NOMO-1 (cell line): ENCODE measurements around the gene BTBD16.
A peak's percentile ranks its signal among the peaks of the same experiment; 100 is the strongest.

Experiments used
- DNase-seq, 2 experiments: peaks; one replicate each; lab custom pipeline; 2025; ENCODE audit not compliant: unreplicated experiment in 2 of 2; lab: John Stamatoyannopoulos, UW

BTBD16 gene

GRCh38 chr10:122362621-122363020 lies 91.5 kb downstream of the BTBD16 start:
- no peak for DNase-seq

GRCh38 chr10:122363311-122363710 lies 92.2 kb downstream of the BTBD16 start:
- no peak for DNase-seq

DNA sequence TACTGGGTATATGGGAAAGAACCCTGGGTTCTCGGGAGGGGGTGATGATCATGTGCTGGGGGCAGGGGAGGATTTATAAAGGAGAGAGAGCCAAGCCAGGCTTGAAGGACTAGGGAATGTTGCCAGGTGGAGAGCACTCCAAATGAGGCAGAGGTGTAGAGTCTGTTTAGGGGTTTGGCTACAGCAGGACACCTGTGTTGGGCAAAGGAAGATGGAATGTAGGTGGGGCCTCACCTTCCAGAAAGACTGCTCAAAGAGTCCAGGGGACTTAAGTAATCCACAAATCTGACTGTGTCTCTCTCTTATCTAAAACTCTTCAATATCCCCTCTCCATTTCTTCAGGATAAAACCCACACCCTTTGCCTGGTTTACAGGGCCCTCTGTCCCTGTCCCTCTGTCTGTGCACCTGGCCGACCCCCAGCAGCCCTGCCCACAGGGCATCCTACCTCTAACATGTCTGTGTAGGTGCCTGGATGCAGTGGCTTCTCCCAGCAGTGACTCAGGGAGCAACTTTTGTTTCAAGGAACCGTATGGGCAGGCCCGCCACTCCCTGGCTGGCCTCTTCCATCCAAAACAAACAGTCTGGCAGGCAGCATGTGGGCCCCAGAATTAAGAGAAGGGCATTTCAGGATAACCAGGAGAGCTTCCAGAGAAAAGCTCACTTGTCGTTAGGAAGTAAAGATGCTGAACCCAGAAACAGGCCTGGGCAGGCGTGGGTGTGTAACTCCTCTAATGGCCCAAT lies 92.8 kb downstream of the BTBD16 start:
- no peak for DNase-seq

GRCh38 chr10:122368502-122369254 lies 97.6 kb downstream of the BTBD16 start:
- no peak for DNase-seq

DNA sequence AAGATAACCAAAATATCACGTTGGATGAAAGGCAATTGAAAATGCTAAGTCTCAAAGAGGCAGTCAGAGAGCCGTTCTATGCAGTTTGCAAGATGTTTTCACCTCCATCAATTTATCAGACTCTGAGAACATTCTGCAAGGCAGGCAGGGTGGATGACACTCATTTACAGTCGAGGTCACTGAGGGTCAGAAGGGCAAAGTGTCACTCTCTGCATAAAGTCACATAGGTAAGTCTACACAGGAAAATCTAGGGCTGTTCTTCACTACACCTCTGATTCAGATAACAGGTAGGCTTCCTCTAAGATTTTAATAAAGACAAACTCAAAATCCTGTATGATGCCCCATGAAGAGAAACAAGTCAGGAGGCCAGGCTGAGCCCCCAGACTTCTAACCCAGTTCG lies 102.0 kb downstream of the BTBD16 start:
- no peak for DNase-seq

- DNase-seq: peak in 1 of 2 experiments; percentile 24
Measured at GRCh38 chr10:122373721-122374120, 102.6 kb downstream of the BTBD16 start.

- peak; percentile 91 to 92 for DNase-seq
Measured at GRCh38 chr10:122374237-122374858, 103.3 kb downstream of the BTBD16 start, which contains the start of gene PLEKHA1. Gene PLEKHA1 (plus strand): TSS chr10:122374708. CDS start chr10:122393201, 18,493 bp downstream.

DNA sequence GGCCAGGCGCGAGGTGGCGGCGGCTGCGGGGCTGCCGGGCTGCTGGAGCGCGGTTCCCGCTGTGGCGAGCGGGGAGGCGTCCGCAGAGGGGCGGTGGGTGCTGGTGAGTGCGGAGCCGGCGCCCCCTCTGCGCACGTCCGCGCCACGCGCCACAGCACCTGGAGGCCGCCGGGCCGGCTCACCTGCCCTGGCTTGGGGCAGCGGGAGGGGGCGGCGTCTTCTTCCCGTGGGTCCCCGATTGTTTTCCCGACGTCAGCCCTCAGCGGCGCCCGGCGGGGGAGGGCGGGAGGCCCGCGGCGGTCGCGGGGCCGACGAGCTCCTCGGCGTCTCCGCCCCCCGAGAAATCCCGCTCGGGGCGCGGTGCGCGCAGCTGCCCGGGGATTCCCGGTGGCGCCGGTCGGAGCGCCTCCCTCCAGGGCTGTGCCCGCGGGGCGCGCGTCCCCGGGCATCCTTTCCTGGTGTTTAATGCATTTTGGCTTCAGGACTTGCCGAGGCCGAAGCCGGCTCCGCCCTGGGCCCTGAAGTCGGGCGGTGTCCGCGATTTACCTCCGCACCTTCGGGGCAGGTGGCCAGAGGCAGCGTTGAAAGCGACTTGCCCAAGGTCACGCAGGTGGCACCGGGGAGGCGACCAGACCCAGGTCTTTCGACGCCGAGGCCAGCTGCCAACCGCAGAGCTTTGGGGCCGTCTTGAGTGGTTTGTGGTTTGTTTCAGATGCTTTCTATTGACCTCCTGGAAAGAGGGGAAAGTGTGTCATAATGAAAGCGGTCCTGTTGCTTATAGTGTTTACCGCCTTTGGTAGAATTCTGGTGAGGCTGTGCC lies 104.0 kb downstream of the BTBD16 start:
- peak; percentile 1 to 12 for DNase-seq

DNA sequence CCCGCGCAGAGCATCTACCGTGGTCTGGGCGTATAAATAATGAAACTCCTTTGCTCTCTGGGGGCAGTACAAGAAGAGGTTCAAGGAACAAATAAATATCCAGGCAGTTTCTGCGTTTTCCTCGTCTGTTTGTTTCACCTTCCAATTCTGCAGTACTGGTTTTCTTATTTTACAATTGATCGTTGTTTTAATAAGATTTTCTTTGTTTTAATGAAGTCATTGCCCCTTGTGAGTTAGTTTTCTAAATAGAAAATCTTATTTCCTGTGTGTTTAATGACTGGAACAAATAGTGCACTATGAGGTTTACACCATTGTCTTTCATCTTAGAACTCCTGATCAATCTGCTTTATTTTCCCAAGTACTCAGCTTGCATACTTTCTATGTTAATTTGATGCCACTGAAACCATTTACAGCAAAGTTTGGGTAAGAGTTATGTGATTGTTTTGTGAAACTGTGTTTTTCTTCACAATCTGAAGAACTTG lies 104.6 kb downstream of the BTBD16 start:
- DNase-seq: no peak

GRCh38 chr10:122376364-122376961 lies 105.4 kb downstream of the BTBD16 start:
- DNase-seq: no peak

DNA sequence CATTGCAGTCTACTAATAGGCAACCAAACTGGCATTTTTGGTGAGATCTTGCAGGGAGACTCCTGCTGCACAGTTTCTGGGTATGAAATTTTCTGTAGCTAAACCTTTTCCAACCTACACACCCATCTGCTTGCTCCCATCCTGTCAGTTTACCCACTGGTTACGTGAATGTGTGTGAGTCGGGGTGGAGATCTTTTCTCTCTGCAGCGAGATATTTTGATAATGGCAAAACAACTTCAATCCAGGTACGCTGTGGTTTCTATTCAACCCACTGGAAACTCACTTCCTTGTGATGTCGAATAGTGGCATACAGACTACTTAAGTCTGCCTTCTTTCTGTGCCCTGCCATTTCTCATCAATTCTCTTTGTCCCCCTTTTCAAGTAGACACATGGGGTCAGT lies 107.9 kb downstream of the BTBD16 start:
- DNase-seq: no peak

DNA sequence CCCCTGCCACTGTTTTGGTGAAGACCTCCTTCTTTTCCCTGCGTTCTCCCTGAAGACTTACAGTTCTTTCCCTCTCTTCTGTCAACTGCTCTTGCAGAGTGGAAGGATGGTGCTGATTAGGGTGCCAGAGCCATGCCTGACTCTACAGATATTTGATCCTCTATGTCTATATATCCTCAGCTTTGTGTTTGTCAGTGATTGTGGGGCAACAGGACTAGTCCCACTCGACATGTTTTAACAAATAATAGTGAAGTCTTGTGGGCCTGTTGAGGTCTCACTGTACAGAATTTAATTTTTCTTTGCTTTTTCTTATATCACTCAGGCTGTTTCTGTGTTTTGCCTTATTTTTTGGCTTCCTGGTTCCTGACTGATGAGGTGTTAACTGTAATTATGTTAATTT lies 108.4 kb downstream of the BTBD16 start:
- DNase-seq: no peak

- no peak for DNase-seq
Measured at GRCh38 chr10:122380703-122381102, 109.6 kb downstream of the BTBD16 start.

DNA sequence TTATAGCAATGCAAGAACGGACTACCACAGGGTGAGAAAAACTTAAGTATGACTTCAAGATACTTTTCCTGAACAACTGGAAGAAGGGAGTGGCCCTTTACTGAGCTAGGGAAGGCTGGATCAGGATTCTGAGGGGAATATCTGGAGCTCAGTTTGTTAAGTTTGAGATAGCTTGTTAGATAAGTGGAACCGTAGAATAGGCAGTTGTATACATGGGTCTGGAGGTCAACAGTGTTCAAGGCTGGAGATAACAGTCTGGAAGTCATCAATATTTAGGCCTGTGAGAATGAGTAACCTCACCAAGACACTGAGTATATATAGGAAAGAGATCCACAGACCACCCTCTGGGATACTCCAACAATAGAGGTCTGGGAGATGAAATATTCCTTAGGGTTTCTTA lies 110.6 kb downstream of the BTBD16 start:
- DNase-seq: no peak

- no peak for DNase-seq
Measured at GRCh38 chr10:122386514-122386913, 115.4 kb downstream of the BTBD16 start.

GRCh38 chr10:122387572-122387971 lies 116.5 kb downstream of the BTBD16 start:
- no peak for DNase-seq
